HepG2 (cell line): ENCODE data around the gene ERC1. TPM values are rescaled to one million over a fixed set of nuclear protein-coding genes. Genes with fewer than 3 reads are reported as not detected.

ENCODE experiments used
- ATAC-seq: fragments of 200-7000 bp; cut with Tn5 transposase; 3 replicates; pipeline ENCODE4 v1.9.1; 2020; ENCODE audit warnings: mild to moderate bottlenecking, moderate library complexity
- BruUV-seq: library from RNA; stranded (reverse); fragments of 400-500 nt; replicated peaks from 2 replicates; lab custom pipeline; 2021; lab: Mats Ljungman, UMichigan
- CTCF ChIA-PET: fragments of 300-600 bp; formaldehyde crosslinking; extraction: SDS; loops from one replicate; lab custom pipeline; 2021; ENCODE audit warnings: low total read pairs, inconsistent platforms, low intra/inter-chr PET ratio; lab: Yijun Ruan, JAX
- POLR2A ChIA-PET: fragments of 350-600 bp; sonication (Branson Sonifier 250); formaldehyde crosslinking; loops from one replicate; lab custom pipeline; 2020; ENCODE audit warnings: antibody characterized with exemption, inconsistent platforms; lab: Yijun Ruan, JAX
- DNase-seq: peaks from one replicate; pipeline ENCODE4 v3.0.0-alpha.2; 2015; ENCODE audit warnings: low spot score
- FAIRE-seq: peaks from 3 replicates; lab custom pipeline; 2011; peaks lifted over from hg19 to GRCh38; lab: Jason Lieb, UNC
- H2AFZ ChIP-seq: one replicate; pipeline ENCODE4 v1.6.1; 2011; ENCODE audit warnings: low read length, inconsistent platforms
- H3K27ac ChIP-seq: fragments of 300-600 bp; 3 replicates; pipeline ENCODE4 v1.8.0; 2011; ENCODE audit warnings: mixed run types, mild to moderate bottlenecking, mixed read lengths, low read length, inconsistent platforms; ENCODE audit not compliant: insufficient read depth; ENCODE audit errors: extremely low read length
- H3K27me3 ChIP-seq, 2 experiments: fragments of 200-600 bp in 1 of 2; 2 replicates in 1 of 2; 3 replicates in 1 of 2; pipeline versions ENCODE4 v1.6.0 to v1.8.0; 2011; ENCODE audit warnings: low read length in 2 of 2, mild to moderate bottlenecking in 2 of 2, moderate library complexity in 2 of 2, inconsistent platforms in 1 of 2; ENCODE audit not compliant: insufficient read depth in 2 of 2, control insufficient read depth in 1 of 2
- H3K36me3 ChIP-seq, 2 experiments: fragments of 200-600 bp in 1 of 2; replicated peaks in 1 of 2; 2 replicates in 1 of 2; 3 replicates in 1 of 2; pipeline versions ENCODE4 v1.5.1 to v1.8.0; 2011; ENCODE audit warnings: low read length in 2 of 2, inconsistent platforms in 1 of 2; ENCODE audit not compliant: insufficient read depth in 2 of 2, control insufficient read depth in 1 of 2
- H3K4me1 ChIP-seq: 2 replicates; pipeline ENCODE4 v1.5.1; 2012; ENCODE audit warnings: low read length, inconsistent platforms; ENCODE audit not compliant: insufficient read depth
- H3K4me2 ChIP-seq: 2 replicates; pipeline ENCODE4 v1.6.0; 2011; ENCODE audit warnings: low read depth, low read length, inconsistent platforms
- H3K4me3 ChIP-seq, 3 experiments: fragments of 200-600 bp in 1 of 3; sonication (generic), shearing (Covaris generic) in 1 of 3; replicated peaks in 1 of 3; 2 replicates each; pipeline ENCODE4 v1.5.1; 2011 to 2016; ENCODE audit warnings: low read length in 3 of 3, inconsistent platforms in 2 of 3, low read depth in 2 of 3, mild to moderate bottlenecking in 2 of 3, control low read depth in 1 of 3, mixed read lengths in 1 of 3; ENCODE audit not compliant: insufficient read depth in 1 of 3
- H3K79me2 ChIP-seq: one replicate; pipeline ENCODE4 v1.6.1; 2011; ENCODE audit warnings: low read length, inconsistent platforms; ENCODE audit not compliant: insufficient read depth
- H3K9ac ChIP-seq: 2 replicates; pipeline ENCODE4 v1.6.0; 2011; ENCODE audit warnings: mild to moderate bottlenecking, low read depth, low read length, inconsistent platforms; ENCODE audit not compliant: insufficient read depth
- H3K9me3 ChIP-seq: 2 replicates; pipeline ENCODE4 v1.5.1; 2012; ENCODE audit warnings: mild to moderate bottlenecking, low read length
- H4K20me1 ChIP-seq: 2 replicates; pipeline ENCODE4 v1.6.0; 2011; ENCODE audit warnings: inconsistent platforms, mild to moderate bottlenecking, low read length, moderate library complexity; ENCODE audit not compliant: insufficient read depth
- ELF3 ChIP-seq: IDR thresholded peaks from 2 replicates; pipeline ENCODE4 v1.6.1; 2016; ENCODE audit warnings: missing genetic modification reagents, missing compliant biosample characterization
- MXD3 ChIP-seq: IDR thresholded peaks from 2 replicates; pipeline ENCODE4 v1.6.1; 2016; ENCODE audit warnings: mild to moderate bottlenecking, missing biosample characterization, missing genetic modification reagents
- POGK ChIP-seq: sonication (generic); formaldehyde crosslinking; conservative IDR thresholded peaks from 2 replicates; pipeline ENCODE4 v1.8.0; 2022; ENCODE audit warnings: mild to moderate bottlenecking, moderate library complexity, missing genetic modification reagents
- PRDM15 ChIP-seq: sonication (generic); formaldehyde crosslinking; IDR thresholded peaks from 2 replicates; pipeline ENCODE4 v1.4.0; 2020; ENCODE audit warnings: missing genetic modification reagents
- SOX13 ChIP-seq, 3 experiments: fragments of 450-650 bp in 1 of 3; sonication (generic) in 1 of 3; formaldehyde crosslinking in 1 of 3; IDR thresholded peaks in 2 of 3; conservative IDR thresholded peaks in 1 of 3; 2 replicates each; pipeline versions ENCODE4 v1.5.0 to v1.6.1; 2016 to 2020; ENCODE audit warnings: antibody characterized with exemption in 1 of 3, mild to moderate bottlenecking in 1 of 3, missing compliant biosample characterization in 1 of 3, missing genetic modification reagents in 1 of 3, moderate library complexity in 1 of 3
- ZNF775 ChIP-seq: sonication (generic); formaldehyde crosslinking; IDR thresholded peaks from 2 replicates; pipeline ENCODE4 v1.4.0; 2020; ENCODE audit warnings: missing genetic modification reagents, mild to moderate bottlenecking, moderate library complexity, borderline replicate concordance
- WGBS: methylation state at CpG from one replicate; pipeline ENCODE4 v1.1.6; 2017; ENCODE audit warnings: low lambda C conversion rate; 5-methylcytosine and 5-hydroxymethylcytosine counted together
- in situ Hi-C: cut with HindIII; loops from 2 replicates; pipeline ENCODE4 v1.10.0; 2017; ENCODE audit warnings: low pct_unique_long_range_greater_than_20kb; ENCODE audit not compliant: extremely low pct_ligation_motif_present
- intact Hi-C: fragments of 100-400 bp; cut with micrococcal nuclease; formaldehyde crosslinking; loops from one replicate; pipeline ENCODE4 v1.10.0; 2022; ENCODE audit not compliant: unreplicated experiment
- polyA plus RNA-seq, 8 experiments: library from polyadenylated mRNA; depleted of rRNA in 3 of 8; stranded (reverse) in 7 of 8; unstranded in 1 of 8; fragments of >200 nt; fragmentation: Illumina TruSeq in 4 of 8; extraction: Trizol in 4 of 8; gene quantifications; 2 replicates each; pipeline versions ENCODE4 v1.2.1 to v1.2.3, GENCODE V29; 2011 to 2016; ENCODE audit warnings: low read depth in 4 of 8, missing spikeins in 1 of 8, mixed read lengths in 1 of 8; ENCODE audit not compliant: insufficient read depth in 1 of 8
- total RNA-seq, 5 experiments: library from RNA; depleted of rRNA; stranded (reverse); fragments of >200 nt; fragmentation: Illumina TruSeq; extraction: Trizol; gene quantifications; 2 replicates each; pipeline ENCODE4 v1.2.3, GENCODE V29; 2016; ENCODE audit warnings: low read depth in 1 of 5

Gene ERC1
- total and polyA plus RNA-seq, 2 of the 13 experiments (the other 11 are each of a cell fraction or from before 2014, with no cell fraction given): 6.1 to 12.4 TPM

- no peak overlapping the region for H3K9ac ChIP-seq
- DNase-seq: no peak
- no peaks in the 10 kb centered on the region for H3K27me3 ChIP-seq
- no peaks in the 10 kb centered on the region for H3K79me2 ChIP-seq
- peaks cover 3 to 25% of the 10 kb centered on the region in 2 experiments; a peak in 3 of 5 replicates for H3K36me3 ChIP-seq
- no TSS peak for BruUV-seq
- H3K4me2 ChIP-seq: no peak overlapping the region
- intact Hi-C loops (no loop called here), in situ Hi-C loops (no loop called here)
- no peak for FAIRE-seq
- 83% methylated on average over 13 of the region's 13 CpGs for WGBS
- TF ChIP-seq ELF3 (CRISPR knock-in tag) (no peak), SOX13 (IDR thresholded peaks at IDR 0.05) (no peak), SOX13 (CRISPR knock-in tag; conservative IDR thresholded peaks at IDR 0.05 in 1 of 2, IDR thresholded peaks at IDR 0.05 in 1 of 2) (no peak), MXD3 (CRISPR knock-in tag) (no peak), POGK (CRISPR knock-in tag) (no peak), PRDM15 (CRISPR knock-in tag) (no peak), ZNF775 (CRISPR knock-in tag) (no peak)
- no peaks in the 10 kb centered on the region for H4K20me1 ChIP-seq
- no peaks in the 10 kb centered on the region for H3K4me1 ChIP-seq
- H3K4me3 ChIP-seq: no peak overlapping the region
- no peaks in the 10 kb centered on the region for H3K9me3 ChIP-seq
- ChIA-PET CTCF (no interaction called here), POLR2A (no interaction called here)
- H2AFZ ChIP-seq: no peak overlapping the region
- no peak overlapping the region for H3K27ac ChIP-seq
- ATAC-seq: no peak
Observed at GRCh38 chr12:1488908-1489381, 497.9 kb downstream of the ERC1 start.
